Mucosa of descending colon (tissue), 3 donors: Measurements from ENCODE around the gene NAA60. TPM values are rescaled to one million over a fixed set of nuclear protein-coding genes. Genes with fewer than 3 reads are reported as not detected.

Experiments
- ATAC-seq: fragments of 200-7000 bp; cut with Tn5 transposase; one replicate; pipeline ENCODE4 v1.9.1; 2020; ENCODE audit warnings: mild to moderate bottlenecking, moderate library complexity
- DNase-seq, 3 donors: peaks; one replicate each; pipeline ENCODE4 v3.0.0-alpha.2; 2020
- H3K36me3 ChIP-seq: fragments of 200-600 bp; one replicate; pipeline ENCODE4 v1.8.0; 2021; ENCODE audit warnings: low read depth, mild to moderate bottlenecking
- H3K4me1 ChIP-seq: fragments of 200-600 bp; one replicate; pipeline ENCODE4 v1.8.0; 2021; ENCODE audit warnings: low read depth, mild to moderate bottlenecking
- H3K4me3 ChIP-seq: fragments of 200-600 bp; one replicate; pipeline ENCODE4 v1.8.0; 2021; ENCODE audit warnings: mild to moderate bottlenecking
- H3K9me3 ChIP-seq: fragments of 200-600 bp; one replicate; pipeline ENCODE4 v1.8.0; 2021; ENCODE audit warnings: mild to moderate bottlenecking
- intact Hi-C, 2 donors: fragments of 100-400 bp; cut with DNase I in 1 of 2; cut with micrococcal nuclease in 1 of 2; formaldehyde crosslinking; loops; one replicate each; pipeline versions ENCODE4 v1.11.0 to v1.11.1; 2022; cut with DNase I, micrococcal nuclease
- total RNA-seq, 3 donors: library from RNA; stranded (reverse); fragmentation: NEBNext Ultra II Directional in 2 of 3; extraction: Animal tissue kit (Norgen Biotek cat#: 25700) in 2 of 3; gene quantifications; one replicate each; pipeline versions ENCODE4 v1.2.1 to v1.2.4, GENCODE V29; 2021 to 2023
- TF ChIP-seq, protein P1 (sequence below): fragments of 200-600 bp; IDR thresholded peaks from one replicate; pipeline ENCODE4 v1.8.0; 2022; ENCODE audit warnings: antibody characterized with exemption, mild to moderate bottlenecking
- donor health status: DM: no; HTN: no; CAD: no; lungs with moderate emphysema.
- donor health status: DM: no; HTN: no; CAD: no.
- donor health status: DM: no; HTN: yes; CAD: no.

Gene NAA60
- total RNA-seq, 3 donors from 2014 or later, result 72.2 to 94.7 (median 83.3) TPM

DNA sequence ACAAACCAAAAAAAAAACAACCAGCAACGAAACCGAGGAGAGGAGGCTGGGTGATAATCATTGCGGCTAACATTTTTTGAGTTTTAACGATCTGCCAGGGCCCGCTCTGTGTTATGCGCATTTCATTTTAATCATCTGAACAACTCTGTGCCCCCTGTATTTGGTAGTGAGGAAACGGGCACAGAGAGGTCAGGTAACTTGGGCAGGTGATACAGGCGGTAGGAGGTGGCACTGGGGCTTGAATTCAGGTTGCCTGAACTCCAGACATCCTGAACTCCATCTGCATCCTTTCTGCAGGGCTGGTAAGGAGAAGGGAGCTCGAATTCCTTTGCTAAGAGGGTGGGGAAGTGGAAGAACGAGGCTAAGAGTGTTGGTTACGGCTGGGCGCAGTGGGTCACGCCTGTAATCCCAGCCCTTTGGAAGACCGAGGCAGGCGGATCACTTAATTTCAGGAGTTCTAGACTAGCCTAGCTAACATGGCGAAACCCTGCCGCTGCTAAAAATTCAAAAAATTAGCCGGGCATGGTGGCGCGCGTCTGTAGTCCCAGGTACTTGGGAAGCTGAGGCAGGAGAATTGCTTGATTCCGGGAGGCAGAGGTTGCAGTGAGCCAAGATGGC lies 58.4 kb downstream of the NAA60 start:
- Histone ChIP-seq H3K36me3 (no peaks in the 10 kb centered on the region), H3K4me3 (no peak overlapping the region), H3K4me1 (peaks cover 13% of the 10 kb centered on the region), H3K9me3 (no peaks in the 10 kb centered on the region)
- TF ChIP-seq, protein P1, sequence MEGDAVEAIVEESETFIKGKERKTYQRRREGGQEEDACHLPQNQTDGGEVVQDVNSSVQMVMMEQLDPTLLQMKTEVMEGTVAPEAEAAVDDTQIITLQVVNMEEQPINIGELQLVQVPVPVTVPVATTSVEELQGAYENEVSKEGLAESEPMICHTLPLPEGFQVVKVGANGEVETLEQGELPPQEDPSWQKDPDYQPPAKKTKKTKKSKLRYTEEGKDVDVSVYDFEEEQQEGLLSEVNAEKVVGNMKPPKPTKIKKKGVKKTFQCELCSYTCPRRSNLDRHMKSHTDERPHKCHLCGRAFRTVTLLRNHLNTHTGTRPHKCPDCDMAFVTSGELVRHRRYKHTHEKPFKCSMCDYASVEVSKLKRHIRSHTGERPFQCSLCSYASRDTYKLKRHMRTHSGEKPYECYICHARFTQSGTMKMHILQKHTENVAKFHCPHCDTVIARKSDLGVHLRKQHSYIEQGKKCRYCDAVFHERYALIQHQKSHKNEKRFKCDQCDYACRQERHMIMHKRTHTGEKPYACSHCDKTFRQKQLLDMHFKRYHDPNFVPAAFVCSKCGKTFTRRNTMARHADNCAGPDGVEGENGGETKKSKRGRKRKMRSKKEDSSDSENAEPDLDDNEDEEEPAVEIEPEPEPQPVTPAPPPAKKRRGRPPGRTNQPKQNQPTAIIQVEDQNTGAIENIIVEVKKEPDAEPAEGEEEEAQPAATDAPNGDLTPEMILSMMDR, result no peak
- ATAC-seq (no peak), DNase-seq (no peak)
- intact Hi-C loops, result no loop called here

DNA sequence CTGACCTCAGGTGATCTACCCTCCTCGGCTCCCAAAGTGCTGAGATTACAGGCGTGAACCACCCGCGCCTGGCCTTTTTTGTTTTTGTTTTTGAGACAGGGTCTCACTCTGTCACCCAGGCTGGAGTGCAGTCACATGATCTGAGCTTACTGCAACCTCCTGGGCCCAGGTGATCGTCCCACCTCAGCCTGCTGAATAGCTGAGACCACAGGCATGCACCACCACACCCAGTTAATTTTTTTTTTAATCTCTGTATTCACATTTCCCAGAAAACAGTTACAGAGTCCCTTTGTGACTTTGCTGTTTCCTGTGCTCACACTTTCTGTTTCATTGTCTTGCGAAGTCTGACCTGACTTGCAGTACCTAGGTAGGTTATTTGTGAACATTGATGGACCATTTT lies 60.0 kb downstream of the NAA60 start:
- Histone ChIP-seq H3K36me3 (no peaks in the 10 kb centered on the region), H3K4me1 (peaks cover 13% of the 10 kb centered on the region), H3K4me3 (no peak overlapping the region), H3K9me3 (no peaks in the 10 kb centered on the region)
- TF ChIP-seq, protein P1, result no peak
- ATAC-seq (peak; percentile 2), DNase-seq (peak in 1 of 3 donors; percentile 61)
- intact Hi-C loops, result no loop called here

DNA sequence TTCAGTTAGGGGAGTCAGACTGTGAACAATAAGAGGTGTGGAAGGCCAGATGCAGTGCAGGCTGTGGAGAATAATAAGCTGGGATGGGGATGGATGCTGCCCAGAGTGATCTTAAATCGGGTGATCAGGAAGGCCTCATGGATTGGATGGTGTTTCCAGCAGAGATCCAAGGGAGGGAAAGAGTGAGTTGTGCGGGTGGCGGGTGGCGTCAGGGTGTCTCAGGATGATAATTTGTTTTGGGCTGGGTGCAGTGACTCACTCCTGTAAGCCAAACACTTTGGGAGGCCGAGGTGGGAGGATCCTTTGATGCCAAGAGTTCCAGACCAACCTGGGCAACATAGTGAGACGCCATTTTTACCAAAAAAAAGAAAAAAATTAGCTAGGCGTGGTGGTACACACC lies 65.3 kb downstream of the NAA60 start:
- TF ChIP-seq, protein P1, result no peak
- Histone ChIP-seq H3K36me3 (no peaks in the 10 kb centered on the region), H3K4me3 (no peak overlapping the region), H3K9me3 (no peaks in the 10 kb centered on the region), H3K4me1 (no peaks in the 10 kb centered on the region)
- ATAC-seq (no peak), DNase-seq (no peak)
- intact Hi-C loops, result no loop called here

DNA sequence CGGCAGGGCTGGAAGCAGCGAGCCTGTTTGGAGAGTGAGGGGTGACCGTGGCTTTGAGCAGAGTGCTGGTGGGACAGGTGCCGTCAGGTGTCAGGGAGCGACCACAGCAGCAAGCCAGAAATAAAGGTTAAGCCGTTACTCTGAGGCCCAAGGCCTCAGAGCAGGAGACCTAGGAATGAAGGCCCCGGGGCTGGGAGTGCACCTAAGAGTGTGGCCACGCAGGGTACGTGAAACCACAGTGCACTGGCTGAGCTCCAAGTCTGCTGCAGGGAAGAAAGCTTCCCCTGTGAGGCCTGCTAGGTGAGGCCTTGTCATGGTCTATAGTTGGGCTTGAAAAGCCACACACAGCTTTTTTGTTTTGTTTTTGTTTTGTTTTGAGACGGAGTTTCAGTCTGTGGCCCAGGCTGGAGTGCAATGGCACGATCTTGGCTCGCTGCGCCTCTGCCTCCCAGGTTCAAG lies 66.0 kb downstream of the NAA60 start:
- Histone ChIP-seq H3K36me3 (no peaks in the 10 kb centered on the region), H3K9me3 (no peaks in the 10 kb centered on the region), H3K4me3 (no peak overlapping the region), H3K4me1 (no peaks in the 10 kb centered on the region)
- TF ChIP-seq, protein P1, result no peak
- peak; percentile 83 for ATAC-seq
- intact Hi-C loops, result no loop called here
- peak; percentile 61 to 76 (median 62) for DNase-seq

DNA sequence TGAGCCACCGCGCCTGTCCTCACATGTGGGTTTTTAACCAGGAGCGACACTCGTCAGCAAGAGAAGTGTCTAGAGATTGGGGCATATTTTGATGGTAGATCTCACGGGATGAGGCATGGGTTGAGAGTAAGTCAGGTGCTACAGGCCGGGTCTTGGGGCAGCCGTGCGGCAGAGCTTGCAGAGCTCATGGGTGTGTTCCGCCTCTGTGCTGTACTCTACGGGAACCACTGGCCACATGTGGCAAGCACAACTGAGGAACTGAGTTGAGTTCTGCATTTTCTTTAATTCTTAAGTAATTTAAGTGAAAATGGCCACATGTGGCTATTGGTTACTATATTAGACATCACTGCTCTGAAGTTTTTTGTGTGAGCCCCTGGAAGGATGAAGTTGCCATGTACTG lies 66.9 kb downstream of the NAA60 start:
- DNase-seq (no peak), ATAC-seq (no peak)
- intact Hi-C loops, result no loop called here
- TF ChIP-seq, protein P1, result no peak
- Histone ChIP-seq H3K4me3 (no peak overlapping the region), H3K36me3 (no peaks in the 10 kb centered on the region), H3K4me1 (no peaks in the 10 kb centered on the region), H3K9me3 (no peaks in the 10 kb centered on the region)
